HG03520 (cell line): Measurements from ENCODE around the gene KCNK17.

Experiments used
- ATAC-seq: cut with Tn5 transposase; IDR thresholded peaks from one replicate; pipeline ENCODE4 v1.9.1; 2021; ENCODE audit warnings: mild to moderate bottlenecking, moderate library complexity; ENCODE audit not compliant: unreplicated experiment

KCNK17 gene

DNA sequence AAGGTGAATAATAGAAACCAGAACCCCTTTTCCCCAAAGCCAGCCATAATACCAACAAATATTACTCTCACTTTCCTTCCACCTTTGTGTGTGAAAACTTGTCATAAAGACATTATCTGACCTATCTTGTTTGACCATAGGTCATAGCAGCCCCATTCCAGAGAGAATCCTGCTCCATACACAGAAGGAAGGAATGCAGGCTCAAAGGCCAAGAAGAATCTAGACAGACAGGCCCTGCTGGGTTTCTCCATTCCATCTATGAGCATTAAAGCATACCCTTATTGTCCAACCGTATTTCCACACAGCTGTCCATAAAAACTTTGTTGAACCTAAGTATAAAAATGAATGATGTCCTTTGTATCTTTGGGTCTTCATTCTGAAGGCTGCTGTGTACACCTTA lies 44.3 kb downstream of the KCNK17 start:
- ATAC-seq, result no peak

GRCh38 chr6:39268721-39269120 lies 45.5 kb downstream of the KCNK17 start:
- ATAC-seq, result no peak

DNA sequence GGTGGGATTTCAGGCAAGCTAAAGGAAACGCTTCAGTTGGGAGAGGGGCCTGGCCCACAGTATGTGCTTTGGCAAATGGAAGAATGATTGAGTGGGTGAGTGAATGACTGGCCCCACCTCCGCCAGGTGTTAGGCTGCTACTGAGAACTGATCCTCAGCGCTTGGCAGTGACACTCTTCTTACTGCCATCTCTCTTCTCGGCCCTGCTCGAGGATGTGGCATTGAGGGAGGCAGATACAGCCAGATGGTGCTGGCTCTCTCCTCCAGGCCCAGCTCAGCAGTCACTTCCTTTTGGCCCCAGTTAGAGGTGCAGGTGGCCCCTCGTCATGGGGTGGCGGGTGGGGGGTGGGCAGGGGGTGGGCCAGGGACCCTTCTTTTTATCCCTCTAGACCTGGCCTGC lies 46.0 kb downstream of the KCNK17 start:
- no peak for ATAC-seq

GRCh38 chr6:39266782-39267355 lies 47.4 kb downstream of the KCNK17 start:
- ATAC-seq, result no peak

- no peak for ATAC-seq
Observed at GRCh38 chr6:39266375-39266774, 47.8 kb downstream of the KCNK17 start.

DNA sequence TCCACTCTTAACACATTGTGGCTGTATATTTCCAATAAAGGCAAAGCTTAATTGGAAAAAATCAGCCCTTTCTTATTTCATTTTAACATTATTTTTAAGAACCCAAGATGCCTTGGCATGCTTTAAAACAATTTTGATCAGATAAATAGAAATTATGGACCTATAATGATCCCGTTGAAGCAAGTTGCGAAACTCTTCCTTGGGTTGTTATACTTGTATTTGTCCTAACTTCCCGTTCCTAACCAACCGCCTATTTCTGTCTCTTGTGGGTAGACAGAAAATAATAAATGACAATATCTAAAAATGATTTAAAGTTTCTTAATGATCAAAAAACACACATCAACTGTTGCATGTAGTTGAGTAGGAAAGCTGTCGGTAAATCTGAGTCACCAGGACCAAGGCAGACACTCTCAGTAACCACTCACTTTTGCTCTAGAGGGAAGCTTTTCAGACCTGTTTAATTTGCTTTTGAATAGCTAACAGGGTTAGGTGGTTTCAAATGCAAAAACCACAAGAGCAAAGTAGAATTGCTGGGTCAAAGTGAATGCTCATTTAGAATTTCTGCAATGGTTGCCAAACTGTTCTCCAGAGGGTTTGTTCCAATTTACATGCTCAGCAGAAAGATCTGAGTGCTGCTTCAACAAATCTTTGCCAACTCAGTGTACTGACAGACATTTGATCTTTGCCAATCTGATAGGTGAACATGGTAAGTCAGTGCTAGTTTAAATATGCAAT lies 50.7 kb downstream of the KCNK17 start:
- no peak for ATAC-seq

- ATAC-seq, result no peak
Observed at GRCh38 chr6:39261751-39262150, 52.5 kb downstream of the KCNK17 start.

GRCh38 chr6:39260953-39261352 lies 53.3 kb downstream of the KCNK17 start:
- no peak for ATAC-seq

DNA sequence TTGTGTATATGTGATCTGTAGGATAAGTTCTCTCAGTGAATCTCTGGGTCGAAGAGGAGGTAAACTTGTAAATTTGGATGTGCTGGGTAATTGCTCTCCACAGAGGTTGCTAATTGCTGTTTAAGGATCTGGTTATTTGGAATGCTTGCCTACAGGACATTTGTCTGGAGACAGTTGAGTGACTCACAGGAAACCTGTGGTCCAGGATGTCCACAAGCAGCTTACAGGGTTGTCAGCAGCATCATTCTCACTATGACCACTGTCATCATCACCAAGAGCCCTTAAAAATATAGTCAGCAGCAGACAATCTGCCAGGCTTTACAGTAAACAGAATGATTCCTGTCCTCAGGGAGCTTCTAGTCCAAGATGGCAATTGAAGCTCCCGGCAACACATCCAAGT lies 53.8 kb downstream of the KCNK17 start:
- ATAC-seq, result no peak

GRCh38 chr6:39256294-39256940 lies 57.8 kb downstream of the KCNK17 start:
- ATAC-seq, result no peak

- no peak for ATAC-seq
Observed at GRCh38 chr6:39254999-39255535, 59.2 kb downstream of the KCNK17 start.

GRCh38 chr6:39251406-39251805 lies 62.8 kb downstream of the KCNK17 start:
- no peak for ATAC-seq

DNA sequence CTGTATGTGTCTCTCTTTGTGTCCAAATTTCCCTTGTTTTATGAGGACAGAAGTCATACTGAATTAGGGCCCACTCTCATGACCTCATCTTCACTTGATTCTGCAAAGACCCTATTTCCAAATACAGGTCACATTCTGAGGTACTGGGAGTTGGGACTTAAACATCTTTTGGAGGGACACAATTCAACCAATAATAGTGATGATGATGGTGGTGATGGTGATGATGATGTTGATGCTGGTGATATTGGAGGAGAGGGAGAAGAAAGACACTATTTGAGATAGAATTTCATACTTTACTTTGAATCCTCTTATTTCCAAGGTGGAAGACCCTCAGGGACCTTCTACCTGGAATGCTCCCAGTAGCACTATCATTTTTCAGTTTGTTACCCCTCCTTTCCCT lies 63.7 kb downstream of the KCNK17 start:
- ATAC-seq, result no peak

- ATAC-seq, result no peak
Observed at GRCh38 chr6:39249278-39249677, 64.9 kb downstream of the KCNK17 start.
